GM12874 (cell line): ENCODE data around the gene PTH1R.

Source experiments
- TF ChIP-seq, protein P1 (sequence below): IDR thresholded peaks from 2 replicates; pipeline ENCODE4 v1.5.1; 2011; ENCODE audit warnings: low read depth, mild to moderate bottlenecking, control low read depth, low read length, moderate library complexity; ENCODE audit not compliant: insufficient read depth

The PTH1R gene

GRCh38 chr3:46871222-46871621 lies 6.3 kb upstream of the PTH1R start:
- TF ChIP-seq, protein P1, sequence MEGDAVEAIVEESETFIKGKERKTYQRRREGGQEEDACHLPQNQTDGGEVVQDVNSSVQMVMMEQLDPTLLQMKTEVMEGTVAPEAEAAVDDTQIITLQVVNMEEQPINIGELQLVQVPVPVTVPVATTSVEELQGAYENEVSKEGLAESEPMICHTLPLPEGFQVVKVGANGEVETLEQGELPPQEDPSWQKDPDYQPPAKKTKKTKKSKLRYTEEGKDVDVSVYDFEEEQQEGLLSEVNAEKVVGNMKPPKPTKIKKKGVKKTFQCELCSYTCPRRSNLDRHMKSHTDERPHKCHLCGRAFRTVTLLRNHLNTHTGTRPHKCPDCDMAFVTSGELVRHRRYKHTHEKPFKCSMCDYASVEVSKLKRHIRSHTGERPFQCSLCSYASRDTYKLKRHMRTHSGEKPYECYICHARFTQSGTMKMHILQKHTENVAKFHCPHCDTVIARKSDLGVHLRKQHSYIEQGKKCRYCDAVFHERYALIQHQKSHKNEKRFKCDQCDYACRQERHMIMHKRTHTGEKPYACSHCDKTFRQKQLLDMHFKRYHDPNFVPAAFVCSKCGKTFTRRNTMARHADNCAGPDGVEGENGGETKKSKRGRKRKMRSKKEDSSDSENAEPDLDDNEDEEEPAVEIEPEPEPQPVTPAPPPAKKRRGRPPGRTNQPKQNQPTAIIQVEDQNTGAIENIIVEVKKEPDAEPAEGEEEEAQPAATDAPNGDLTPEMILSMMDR = no peak

GRCh38 chr3:46873521-46873920 lies 4.0 kb upstream of the PTH1R start:
- TF ChIP-seq, protein P1 = no peak

DNA sequence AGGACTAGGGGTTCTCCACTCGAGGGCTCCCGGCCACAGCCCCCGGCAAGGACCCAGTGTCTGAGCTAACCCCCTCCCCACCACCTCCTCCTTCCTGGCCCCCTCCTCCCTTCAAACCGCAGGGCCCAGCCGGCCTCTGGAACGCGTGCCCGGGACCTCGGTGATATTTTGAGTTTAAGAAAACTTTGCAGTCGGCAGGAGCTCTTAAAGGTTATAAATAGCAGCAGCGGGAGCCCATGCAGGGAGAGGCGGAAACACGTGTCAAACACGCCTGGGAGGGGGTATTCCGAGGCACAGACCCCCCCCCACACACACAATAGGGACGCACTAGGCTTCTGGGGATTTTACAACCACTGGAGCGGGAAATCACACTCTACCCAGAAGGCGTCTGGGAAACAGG lies 3.1 kb upstream of the PTH1R start:
- TF ChIP-seq, protein P1 = no peak

GRCh38 chr3:46875560-46875959 lies 2.0 kb upstream of the PTH1R start:
- TF ChIP-seq, protein P1 = no peak

- TF ChIP-seq, protein P1 = no peak
Measured at GRCh38 chr3:46876313-46877300, 914 bp upstream of the PTH1R start.

DNA sequence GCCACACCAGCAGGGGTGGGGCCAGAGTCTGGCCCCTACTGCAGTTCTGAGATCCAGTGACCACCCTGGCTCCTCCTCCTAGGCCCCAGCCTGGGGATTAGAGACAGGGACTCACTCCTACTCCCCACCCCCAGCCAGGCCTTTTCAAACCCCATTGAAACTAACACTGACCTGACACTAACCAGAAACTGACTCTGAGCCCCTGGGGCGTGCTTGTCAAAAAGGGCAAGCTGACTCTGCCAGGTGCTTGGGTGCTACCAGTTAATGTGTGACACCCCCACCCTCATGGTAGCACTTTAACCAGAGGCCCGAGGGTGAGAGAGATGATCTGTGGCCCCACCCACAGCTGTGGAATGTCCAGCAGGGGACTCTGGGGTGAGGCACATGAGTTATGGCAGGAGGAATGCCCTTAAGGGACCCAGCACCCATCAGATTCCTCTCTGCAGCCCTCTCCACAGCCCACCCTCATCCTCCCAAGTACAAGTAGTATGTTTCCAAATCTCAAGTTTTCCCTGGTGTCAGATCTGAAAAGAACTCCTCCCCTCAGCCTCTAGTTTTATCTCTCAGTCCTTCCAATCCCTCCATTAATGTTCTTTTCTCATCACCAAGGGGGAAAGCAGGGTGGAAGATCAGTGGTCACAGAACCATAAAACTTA lies 1.4 kb downstream of the PTH1R start:
- TF ChIP-seq, protein P1 = no peak

DNA sequence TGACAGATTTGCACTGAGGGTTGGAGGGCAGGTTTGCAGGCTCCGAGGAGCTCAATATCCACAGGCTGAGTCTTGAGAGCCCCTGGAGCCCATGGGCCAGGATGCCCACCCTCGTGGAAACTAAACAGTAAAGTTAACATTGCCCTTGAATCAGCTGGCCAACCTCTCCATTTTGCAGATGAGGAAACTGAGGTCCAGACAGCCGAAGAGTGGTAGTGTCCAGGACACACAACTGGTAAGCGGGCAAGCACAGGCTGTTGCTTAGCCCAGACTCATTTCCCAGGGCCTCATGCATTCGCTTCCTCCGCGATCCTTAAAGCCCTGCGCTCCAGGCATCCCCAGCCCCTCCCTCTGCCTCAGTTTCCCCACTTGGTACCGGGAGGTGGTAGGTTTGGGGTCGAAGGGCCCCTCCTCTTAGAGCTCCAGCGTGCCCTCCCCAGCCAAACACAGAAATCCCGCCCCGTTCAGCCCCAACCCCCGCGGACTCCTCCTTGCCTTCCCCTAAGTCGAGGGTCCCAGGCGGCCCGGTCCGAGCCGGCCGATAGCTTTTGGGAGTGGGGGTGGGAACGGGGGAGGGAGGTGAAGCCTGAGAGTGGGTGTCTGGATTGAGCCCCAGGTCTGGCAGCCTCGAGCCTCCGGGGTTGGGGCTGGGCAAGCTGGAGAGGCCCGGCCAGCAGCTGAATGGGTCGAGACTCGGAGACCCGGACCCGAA lies 3.5 kb downstream of the PTH1R start:
- TF ChIP-seq, protein P1 = no peak
